Testis (tissue), 3 donors: ENCODE measurements around the gene TMEM44. TPM values are rescaled to one million over a fixed set of nuclear protein-coding genes. Genes with fewer than 3 reads are reported as not detected.

Experiments used
- DNase-seq: peaks from one replicate; pipeline ENCODE4 v3.0.0-alpha.2; 2019
- H3K27ac ChIP-seq, 2 donors: fragments of 200-600 bp; sonication (generic); one replicate each; pipeline ENCODE4 v1.5.1; 2019
- H3K27me3 ChIP-seq: fragments of 200-600 bp; sonication (generic); one replicate; pipeline ENCODE4 v1.5.1; 2019
- H3K36me3 ChIP-seq: fragments of 200-600 bp; sonication (generic); one replicate; pipeline ENCODE4 v1.5.1; 2017; ENCODE audit warnings: low read depth; ENCODE audit errors: missing control alignments
- H3K4me1 ChIP-seq: fragments of 200-600 bp; sonication (generic); one replicate; pipeline ENCODE4 v1.5.1; 2019
- H3K4me3 ChIP-seq, 2 donors: fragments of 200-600 bp; sonication (generic); one replicate each; pipeline ENCODE4 v1.5.1; 2017 to 2019
- H3K9me3 ChIP-seq: fragments of 200-600 bp; sonication (generic); one replicate; pipeline ENCODE4 v1.5.1; 2017
- POLR2A ChIP-seq: fragments of 450-650 bp; IDR thresholded peaks from one replicate; pipeline ENCODE4 v1.6.1; 2017; ENCODE audit warnings: antibody characterized with exemption, mild to moderate bottlenecking, moderate library complexity
- WGBS, 2 donors: methylation state at CpG; one replicate each; pipeline ENCODE4 v1.1.5; 2018; 5-methylcytosine and 5-hydroxymethylcytosine counted together
- intact Hi-C: fragments of 100-400 bp; cut with DNase I; formaldehyde crosslinking; loops from one replicate; pipeline ENCODE4 v1.15.1; 2023; ENCODE audit warnings: low total_unique reads
- polyA plus RNA-seq: library from polyadenylated mRNA; stranded (reverse); fragments of 350-450 nt; fragmentation: Illumina TruSeq; extraction: RNeasy Lipid Tissue Mini Kit (QIAGEN cat#74804); gene quantifications from one replicate; pipeline ENCODE4 v1.2.3, GENCODE V29; 2014; ENCODE audit warnings: low read depth, low replicate concordance; ENCODE audit not compliant: insufficient read depth
- total RNA-seq, 2 donors: library from RNA; depleted of rRNA; stranded (reverse); fragments of >200 nt; gene quantifications; one replicate each; pipeline ENCODE4 v1.2.3, GENCODE V29; 2016
- TF ChIP-seq, protein P1 (sequence below), 3 experiments: fragments of 450-650 bp in 2 of 3; fragments of 200-600 bp in 1 of 3; sonication (generic) in 1 of 3; IDR thresholded peaks; one replicate each; pipeline ENCODE4 v1.5.1; 2016 to 2019; ENCODE audit warnings: antibody characterized with exemption in 3 of 3, mild to moderate bottlenecking in 2 of 3, moderate library complexity in 1 of 3

TMEM44 gene
- total and polyA plus RNA-seq, 3 donors from 2014 or later = 6.8 to 14.9 (median 10.7) TPM

GRCh38 chr3:194604837-194605236, 28.4 kb downstream of the TMEM44 start:
- intact Hi-C loops = loop anchor here (10.0 kb wide), 1 partner anchor 260 kb away; no protein-coding TSS in a partner anchor
- no peak overlapping the region for H3K27ac ChIP-seq
- no peaks in the 10 kb centered on the region for H3K4me1 ChIP-seq
- no peaks in the 10 kb centered on the region for H3K27me3 ChIP-seq
- TF ChIP-seq, protein P1, sequence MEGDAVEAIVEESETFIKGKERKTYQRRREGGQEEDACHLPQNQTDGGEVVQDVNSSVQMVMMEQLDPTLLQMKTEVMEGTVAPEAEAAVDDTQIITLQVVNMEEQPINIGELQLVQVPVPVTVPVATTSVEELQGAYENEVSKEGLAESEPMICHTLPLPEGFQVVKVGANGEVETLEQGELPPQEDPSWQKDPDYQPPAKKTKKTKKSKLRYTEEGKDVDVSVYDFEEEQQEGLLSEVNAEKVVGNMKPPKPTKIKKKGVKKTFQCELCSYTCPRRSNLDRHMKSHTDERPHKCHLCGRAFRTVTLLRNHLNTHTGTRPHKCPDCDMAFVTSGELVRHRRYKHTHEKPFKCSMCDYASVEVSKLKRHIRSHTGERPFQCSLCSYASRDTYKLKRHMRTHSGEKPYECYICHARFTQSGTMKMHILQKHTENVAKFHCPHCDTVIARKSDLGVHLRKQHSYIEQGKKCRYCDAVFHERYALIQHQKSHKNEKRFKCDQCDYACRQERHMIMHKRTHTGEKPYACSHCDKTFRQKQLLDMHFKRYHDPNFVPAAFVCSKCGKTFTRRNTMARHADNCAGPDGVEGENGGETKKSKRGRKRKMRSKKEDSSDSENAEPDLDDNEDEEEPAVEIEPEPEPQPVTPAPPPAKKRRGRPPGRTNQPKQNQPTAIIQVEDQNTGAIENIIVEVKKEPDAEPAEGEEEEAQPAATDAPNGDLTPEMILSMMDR (IDR thresholded peaks at IDR 0.05) = no peak
- no peak for TF ChIP-seq POLR2A
- no peak for DNase-seq
- 93 to 95% methylated on average over 2 of the region's 2 CpGs for WGBS, 2 donors
- H3K36me3 ChIP-seq = no peaks in the 10 kb centered on the region
- H3K4me3 ChIP-seq = no peak overlapping the region
- H3K9me3 ChIP-seq = no peaks in the 10 kb centered on the region

DNA sequence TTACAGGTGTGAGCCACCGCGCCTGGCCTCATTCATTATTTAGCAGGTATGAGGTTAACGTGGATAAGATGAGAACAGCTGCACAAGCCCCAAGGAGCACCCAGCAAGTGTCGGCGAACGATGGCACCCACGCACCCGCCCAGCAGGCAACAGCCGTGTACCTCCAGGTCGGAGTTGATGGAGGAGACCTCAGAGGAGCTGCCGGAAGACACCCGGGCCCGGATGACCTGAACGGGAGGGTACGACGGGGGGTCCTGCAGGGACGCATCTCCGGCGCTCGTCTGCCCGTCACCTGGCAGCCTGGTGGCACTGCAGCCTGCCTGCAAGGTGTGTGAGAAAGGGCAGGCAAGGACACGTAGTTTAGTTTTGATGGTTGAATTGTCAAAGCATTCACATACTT, 29.1 kb downstream of the TMEM44 start:
- Histone ChIP-seq H3K9me3 (no peaks in the 10 kb centered on the region), H3K27me3 (no peaks in the 10 kb centered on the region), H3K27ac (no peak overlapping the region), H3K4me1 (no peaks in the 10 kb centered on the region), H3K4me3 (no peak overlapping the region), H3K36me3 (no peaks in the 10 kb centered on the region)
- TF ChIP-seq, protein P1 (IDR thresholded peaks at IDR 0.05) = no peak
- TF ChIP-seq POLR2A = no peak
- no peak for DNase-seq
- intact Hi-C loops = loop anchor here (10.0 kb wide), 1 partner anchor 259 kb away; no protein-coding TSS in a partner anchor
- WGBS, 2 donors = 91 to 98% methylated on average over 5 to 22 of the region's 22 CpGs

DNA sequence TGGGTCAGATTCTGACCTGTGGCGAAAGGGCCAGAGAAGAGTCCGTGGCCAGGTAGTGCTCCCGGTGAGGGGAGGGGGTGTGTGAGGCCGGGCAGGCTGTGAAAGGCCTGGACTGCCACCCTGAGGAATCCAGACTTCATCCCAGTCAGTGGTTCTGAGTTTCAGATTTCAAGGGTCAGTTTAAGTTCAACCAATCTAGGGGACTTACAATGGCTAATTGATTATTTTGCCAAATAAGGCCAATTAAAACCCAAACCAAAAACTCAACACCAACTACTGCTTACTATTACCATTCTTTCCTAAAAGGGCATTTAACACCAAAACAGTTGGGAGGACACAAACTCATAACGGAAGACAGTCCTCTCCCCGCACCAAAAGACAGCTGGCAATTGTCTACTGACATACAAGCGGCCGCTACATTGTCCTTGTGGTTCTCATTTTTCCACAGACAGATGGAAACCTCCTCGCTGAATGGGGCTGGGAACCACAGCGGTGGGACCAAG, 30.5 kb downstream of the TMEM44 start:
- Histone ChIP-seq H3K4me3 (no peak overlapping the region), H3K27ac (no peak overlapping the region), H3K4me1 (no peaks in the 10 kb centered on the region), H3K9me3 (no peaks in the 10 kb centered on the region), H3K27me3 (no peaks in the 10 kb centered on the region), H3K36me3 (no peaks in the 10 kb centered on the region)
- no peak for TF ChIP-seq POLR2A
- TF ChIP-seq, protein P1 (IDR thresholded peaks at IDR 0.05) = no peak
- intact Hi-C loops = loop anchor here (10.0 kb wide), 1 partner anchor 258 kb away; no protein-coding TSS in a partner anchor
- 83 to 90% methylated on average over 10 of the region's 10 CpGs for WGBS, 2 donors
- no peak for DNase-seq

DNA sequence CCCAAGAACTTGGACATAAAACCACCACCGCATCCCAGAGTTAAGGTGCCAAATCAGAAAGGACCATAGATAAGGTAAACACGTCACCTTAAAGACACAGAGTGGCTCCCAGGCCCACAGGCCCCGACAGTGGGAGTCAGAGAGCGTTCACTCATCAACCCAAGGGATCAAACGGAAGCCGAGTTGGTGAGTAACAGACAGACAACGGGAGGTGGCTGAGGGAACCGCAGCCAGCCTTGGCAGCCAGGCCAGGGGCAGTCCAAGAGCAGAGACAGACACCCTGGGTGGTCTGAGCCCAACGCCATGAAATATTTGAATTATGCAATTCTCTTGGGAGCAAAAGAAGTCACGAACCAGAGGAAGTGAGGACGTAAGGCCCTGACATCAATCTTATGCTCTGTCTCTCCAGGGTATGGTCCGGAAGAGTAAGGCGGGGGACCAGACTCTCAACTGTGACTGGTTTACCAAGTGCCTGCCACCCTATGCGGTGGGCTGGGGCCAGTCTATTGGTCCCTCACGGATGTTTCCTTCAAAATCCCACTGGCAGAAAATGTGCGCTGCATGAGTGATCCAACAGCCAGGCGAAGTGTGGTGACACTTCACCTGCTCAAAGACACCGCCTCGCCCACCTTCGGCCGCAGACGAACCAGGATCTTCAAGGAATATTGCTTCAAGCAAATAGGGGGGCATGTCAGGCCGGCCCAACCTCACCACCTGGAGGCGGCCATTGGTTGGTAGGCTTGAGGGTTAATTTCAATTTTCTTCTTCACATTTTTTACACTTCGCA, 34.3 kb downstream of the TMEM44 start:
- no peaks in the 10 kb centered on the region for H3K27me3 ChIP-seq
- H3K4me3 ChIP-seq = no peak overlapping the region
- H3K36me3 ChIP-seq = no peaks in the 10 kb centered on the region
- WGBS, 2 donors = 84% methylated on average over 25 of the region's 25 CpGs
- no peak for DNase-seq
- no peak for TF ChIP-seq POLR2A
- TF ChIP-seq, protein P1 (IDR thresholded peaks at IDR 0.05) = no peak
- H3K9me3 ChIP-seq = no peaks in the 10 kb centered on the region
- H3K4me1 ChIP-seq = no peaks in the 10 kb centered on the region
- H3K27ac ChIP-seq = no peak overlapping the region
- intact Hi-C loops = loop anchor here (10.0 kb wide), 1 partner anchor 124 kb away; no protein-coding TSS in a partner anchor
